DMS114 treated with DMSO at 0.1 percent for 48 hours (cell line): ENCODE data around the gene CLTCL1.
"Not testable (repeated sequence)": the region's sequence is repeated elsewhere in the genome, so short reads cannot be mapped to it uniquely, and the experiment has no call there.

Experiments
- DNase-seq: peaks from one replicate; lab custom pipeline; 2025; ENCODE audit not compliant: unreplicated experiment; lab: John Stamatoyannopoulos, UW

The CLTCL1 gene

DNA sequence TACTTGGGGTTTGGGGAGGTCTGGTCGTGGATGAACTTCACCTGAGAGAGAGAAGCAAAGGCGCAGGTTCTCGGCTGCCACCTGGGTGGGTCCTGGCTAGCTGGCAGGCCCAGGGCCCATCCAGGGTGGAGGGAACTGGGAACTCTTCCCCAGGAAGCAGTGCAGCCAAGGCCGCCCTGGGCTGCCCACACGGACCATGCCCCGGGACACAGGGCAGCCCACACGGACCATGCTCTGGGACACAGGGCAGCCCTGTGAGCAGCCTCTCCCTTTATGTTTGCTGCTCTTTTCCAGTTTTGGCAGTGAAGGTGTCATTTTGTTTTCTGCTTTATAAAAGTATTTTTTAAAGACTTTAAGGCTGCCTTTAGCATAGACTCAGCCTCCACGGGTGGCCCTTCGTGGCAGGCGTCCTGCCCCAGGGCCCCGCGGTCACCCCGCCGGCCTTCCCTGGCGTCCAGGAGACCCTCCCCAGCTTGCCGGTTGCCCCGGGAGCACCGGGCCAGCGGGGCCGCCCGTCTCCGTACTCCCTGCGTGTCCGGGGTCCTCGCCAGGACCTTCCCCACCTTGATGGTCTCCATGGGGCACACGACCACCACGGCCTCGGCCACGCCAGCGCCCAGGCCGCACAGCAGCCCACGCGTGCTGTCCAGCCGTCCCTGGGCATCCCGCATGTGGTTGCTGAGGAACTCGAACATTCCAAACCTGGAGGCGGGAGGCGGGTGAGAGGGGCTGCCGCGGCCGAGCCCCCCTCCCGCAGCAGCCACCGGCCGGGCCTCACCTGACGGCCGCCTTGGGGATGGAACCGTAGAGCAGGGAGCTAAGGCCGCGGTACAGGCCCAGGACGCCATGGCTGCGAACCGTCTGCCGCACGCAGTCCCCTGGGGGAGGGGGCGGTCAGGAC, 114.1 kb downstream of the CLTCL1 start:
- no peak for DNase-seq

DNA sequence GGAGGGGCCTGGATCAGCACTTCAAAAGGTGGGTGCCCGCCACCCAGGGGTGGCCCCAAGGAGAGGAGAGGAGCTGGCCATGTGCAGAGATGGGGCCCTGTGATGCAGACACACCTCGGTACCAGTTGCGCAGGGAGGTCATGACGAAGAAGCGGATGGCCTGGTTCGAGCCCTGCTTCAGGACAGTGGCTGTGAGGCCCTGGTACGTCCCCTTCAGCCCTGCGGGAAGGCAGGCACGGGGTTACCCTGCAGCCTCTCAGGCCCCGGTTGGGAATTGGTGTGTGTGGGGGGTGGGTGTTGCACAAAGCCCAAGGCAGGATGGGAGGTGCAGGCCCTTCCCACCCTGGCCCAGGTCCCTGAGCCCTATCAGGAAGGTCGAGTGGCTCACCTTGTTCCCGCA, 114.8 kb downstream of the CLTCL1 start:
- no peak for DNase-seq

DNA sequence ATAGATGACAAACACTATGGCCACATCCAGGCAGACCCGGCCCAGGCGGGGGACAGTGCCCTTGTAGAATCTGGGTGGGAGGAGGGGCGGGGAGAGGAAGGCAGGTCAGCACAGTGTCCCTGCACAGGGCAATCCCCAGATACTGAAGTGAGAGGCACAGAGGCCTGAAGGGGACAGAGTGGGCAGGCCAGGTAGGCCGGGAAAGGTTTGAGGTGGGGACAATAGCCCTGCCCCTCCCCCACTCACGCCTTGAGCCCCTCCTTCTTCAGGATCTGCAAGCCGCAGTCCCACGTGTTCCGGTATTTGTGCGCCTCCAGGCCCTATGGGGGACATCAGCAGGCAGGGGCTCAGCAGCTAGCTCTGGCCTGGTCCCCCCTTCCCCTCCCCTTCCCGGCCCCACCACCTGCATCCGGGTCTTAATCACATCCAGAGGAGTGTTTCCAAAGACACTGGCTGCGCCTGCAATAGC, 115.3 kb downstream of the CLTCL1 start:
- DNase-seq: no peak

DNA sequence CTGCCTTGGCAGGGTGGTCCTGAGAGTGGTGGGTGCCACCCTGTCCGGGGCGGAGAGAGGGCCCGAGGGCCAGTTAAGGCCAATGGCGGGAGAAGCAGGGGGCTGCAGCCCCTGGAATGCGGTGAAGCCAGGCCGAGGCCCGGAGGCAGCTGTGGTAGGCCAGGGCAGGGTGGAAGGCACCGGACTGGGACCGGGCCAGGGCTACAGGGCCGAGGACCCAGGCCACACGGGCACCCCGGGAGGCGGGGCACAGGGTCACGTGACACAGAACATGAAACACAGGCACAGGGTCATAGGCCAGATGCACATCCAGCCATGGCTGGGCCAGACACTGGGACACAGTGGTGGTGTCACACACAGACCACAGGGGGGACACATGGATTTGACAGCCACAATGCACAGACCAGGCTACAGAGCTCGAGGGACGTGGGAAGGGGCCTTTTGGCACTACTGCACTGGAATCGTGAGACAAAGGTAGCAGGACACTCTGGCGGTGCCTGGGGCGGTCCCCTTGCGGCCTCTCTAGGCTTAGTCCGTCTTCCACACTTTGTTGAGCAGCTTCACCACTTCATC, 115.8 kb downstream of the CLTCL1 start:
- no peak for DNase-seq

DNA sequence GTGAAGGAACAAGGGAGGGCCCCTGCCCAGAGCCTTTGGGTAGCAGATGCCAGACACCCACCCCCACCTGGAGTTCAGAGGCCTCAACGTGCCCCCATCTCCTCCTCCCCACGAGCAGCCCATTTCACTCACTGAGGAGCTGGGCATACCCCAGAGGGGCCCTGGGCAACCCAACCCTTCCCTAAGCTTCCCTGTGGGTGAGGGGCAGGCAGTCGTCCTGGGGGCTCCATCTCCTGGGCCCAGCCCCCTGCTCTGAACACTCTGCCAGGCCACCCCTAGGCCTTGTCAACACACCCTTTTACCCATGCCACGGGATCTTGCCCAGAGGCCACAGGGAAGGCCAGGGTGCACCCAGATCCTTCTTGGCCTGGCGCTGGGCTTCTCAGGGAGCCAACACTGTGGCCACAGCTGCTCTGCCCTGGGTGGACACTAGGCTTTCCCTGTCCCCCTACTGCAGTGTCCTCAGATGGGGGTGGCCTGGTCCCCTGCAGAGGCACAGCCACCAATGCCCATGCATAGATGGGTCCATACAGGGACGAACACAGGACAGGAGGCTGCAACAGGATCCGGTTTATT, 116.4 kb downstream of the CLTCL1 start:
- DNase-seq: no peak

DNA sequence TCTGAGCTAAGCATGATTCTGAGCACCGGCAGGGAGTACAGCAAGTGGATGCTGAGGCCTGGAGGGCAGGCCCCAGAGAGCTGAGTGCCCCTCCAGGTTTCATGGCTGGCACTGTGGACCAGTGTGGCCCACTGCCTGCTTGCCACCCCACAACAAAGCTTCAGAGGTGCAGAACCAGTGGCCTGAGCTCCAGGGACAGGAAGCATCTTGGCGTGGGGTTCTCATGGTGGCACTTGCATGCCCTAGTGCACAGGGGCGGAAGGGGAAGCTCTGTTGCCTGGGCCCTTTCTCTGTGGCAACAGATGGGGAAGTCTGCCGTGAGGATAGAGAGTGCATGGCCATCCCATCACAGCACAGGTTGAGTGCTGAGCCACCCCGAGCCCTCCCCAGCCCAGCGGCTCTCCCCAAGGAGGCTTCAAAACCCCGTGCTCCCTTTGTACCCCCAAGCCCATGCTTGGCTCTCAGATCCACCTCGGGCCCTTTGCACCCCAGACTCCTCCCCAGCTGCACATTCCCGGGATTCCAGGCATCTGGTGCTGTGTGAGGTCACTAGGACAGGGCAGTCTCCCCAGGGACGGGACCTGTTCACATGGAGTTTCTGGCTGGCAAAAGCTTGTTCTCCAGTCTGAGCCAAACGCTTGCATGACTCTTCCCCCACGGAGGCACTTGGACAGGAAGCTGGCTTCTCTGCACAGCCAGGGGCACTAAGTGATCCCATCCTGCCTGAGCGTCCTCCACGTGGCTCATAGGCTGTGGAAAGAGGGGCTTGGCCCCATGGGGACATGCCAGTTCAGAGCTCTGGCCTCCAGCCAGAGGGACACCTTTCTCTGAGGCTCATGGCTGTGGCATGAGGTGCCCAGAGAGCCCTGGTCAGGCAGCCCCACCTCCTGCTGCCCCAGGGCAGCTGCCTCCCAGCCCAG, 117.2 kb downstream of the CLTCL1 start:
- DNase-seq: no peak

DNA sequence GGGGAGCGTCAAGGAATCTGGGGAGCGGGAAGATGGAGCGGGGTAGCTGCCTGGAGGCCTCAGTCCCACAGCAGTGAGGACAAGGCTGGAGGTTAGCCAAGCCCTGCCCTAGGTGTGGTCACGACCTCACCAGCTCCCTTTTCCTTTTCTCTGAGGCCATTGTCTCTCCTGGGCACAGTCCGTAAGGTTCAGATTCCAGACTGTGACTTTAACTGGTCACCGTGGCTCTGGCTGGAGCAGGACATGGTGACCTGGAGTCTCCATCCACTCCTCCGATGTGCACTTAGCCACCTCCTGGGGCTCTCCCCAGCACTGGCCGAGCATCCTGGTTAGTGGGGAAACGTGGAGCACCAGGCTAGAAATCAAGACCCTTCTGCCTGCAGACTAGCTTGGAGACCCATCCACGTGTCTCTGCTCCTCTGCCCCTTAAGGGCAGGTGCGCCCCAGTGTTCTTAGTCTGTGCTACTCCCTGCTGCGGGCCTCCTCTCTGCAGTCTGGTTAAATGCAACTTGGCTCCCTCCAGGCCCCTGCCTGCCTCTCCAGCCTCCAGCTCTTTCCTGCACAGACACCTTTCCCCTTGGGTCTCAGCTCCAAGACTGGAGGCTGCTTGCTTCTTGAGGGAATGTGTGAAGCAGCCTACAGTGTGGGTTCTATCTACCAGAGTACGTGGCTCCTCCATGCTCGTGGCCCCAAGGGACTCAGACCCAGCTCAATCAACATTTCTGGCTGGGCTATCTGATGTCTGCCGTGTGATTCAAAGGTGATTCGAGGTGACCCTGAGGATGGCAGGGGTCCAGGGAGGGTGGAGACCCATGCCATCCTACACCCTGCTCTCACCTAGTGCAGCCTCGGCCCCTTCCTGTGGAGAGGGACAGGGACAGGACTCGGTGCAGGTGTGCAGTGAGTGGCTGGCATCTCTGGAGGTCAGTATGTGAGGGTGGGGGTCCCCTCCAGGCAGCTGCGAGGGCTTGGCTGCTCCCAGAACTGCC, 118.2 kb downstream of the CLTCL1 start:
- DNase-seq: no peak

DNA sequence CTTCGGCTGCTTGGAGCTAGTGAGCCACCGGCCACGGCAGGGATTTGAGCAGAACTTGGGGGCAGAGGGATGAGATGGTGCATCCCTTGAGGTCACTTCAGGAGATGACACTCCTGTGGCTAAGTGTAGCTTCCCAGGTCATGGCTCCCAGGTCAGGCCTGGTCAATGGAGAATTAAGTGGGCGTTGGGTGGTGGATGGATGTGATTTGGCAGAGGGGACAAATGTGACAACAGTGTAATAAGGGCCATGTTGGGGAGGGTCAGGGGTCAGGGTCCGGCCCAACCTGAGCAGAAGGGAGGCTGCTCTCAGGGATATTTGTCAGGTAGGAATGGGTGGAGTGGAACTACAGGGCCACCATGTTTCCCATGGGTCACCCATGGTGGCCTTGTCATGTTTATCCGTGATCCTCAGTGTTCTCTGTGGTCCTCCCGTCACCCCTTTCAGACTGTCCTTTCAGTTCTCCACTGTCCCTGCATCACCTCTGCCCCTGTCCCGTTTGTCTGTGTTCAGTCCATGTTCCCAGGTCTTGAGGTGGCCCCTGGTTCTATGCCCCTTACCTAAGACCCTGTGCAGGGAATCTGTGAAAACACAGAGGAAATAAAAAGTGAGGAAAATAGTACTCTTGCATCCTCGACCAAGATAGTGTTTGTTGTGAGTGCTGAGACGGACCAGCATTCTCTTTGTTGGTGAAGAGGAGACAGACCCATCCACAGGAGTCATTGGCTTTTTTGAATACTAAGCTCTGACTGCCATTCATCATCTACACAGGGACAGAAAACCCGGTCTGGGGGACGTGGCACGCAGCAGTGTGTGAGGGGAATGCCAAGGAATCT, 119.1 kb downstream of the CLTCL1 start:
- DNase-seq: no peak

DNA sequence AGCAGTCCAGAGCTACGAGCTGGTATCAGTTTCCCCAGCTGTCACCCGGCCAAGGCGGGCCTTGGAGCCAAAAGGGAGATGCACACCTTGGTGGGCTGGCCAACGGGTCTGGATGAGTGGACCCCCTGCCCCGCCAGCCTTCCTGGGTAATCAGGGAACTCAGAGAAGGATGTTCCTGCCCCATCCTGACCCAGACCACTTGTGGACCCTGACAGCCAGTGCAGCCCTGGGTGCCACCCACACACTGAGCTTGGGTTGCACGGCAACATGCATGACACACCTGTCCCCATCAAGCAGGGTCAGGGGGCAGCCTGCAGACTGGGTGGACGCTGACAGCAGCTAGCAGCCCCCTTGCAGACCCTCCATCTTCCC, 121.6 kb downstream of the CLTCL1 start:
- no peak for DNase-seq

DNA sequence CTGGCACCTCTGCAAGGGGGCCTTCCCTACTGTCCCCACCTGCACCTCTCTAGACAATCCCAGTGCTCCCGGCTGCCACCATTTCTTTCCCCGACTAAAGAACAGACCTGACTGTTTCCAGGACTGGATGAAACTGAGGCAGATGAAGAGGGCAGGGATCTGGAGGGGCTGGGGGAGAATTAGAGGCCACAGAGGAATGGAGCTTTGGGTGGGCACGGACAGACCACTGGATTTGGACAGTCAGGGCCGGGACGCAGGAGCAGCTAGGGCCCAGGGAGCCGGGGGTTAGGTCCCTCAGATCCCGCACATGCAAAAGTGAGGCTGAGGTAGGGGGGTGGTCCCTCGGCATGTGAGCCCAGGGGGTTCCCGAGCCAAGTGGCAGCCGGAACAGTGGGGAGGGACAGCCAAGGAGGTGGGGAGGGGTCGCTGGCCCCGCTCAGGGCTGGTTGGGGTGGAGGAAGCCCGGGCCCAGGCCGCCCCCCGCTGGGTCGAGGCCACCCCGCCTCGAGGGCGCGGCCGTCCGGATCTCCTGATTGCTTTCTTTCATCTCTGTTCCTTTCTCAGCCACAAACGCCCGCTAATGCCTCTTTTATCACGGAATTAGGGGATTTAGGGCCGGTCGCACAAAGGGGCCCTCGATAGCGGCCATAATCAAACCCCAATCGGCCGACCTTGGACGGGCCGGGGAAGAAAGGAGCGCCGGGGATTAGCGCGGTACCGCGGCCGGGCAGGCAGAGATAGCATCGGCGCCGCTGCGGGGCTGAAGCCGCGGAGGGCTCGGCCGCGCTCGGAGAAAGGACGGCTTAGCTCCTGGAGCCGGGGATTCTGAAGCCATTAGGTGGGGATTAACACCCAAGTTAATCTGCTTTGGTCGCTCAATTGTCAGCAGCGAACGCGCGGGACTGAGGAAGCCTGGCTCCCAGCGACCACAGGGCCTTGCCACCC, 122.2 kb downstream of the CLTCL1 start:
- no peak for DNase-seq

DNA sequence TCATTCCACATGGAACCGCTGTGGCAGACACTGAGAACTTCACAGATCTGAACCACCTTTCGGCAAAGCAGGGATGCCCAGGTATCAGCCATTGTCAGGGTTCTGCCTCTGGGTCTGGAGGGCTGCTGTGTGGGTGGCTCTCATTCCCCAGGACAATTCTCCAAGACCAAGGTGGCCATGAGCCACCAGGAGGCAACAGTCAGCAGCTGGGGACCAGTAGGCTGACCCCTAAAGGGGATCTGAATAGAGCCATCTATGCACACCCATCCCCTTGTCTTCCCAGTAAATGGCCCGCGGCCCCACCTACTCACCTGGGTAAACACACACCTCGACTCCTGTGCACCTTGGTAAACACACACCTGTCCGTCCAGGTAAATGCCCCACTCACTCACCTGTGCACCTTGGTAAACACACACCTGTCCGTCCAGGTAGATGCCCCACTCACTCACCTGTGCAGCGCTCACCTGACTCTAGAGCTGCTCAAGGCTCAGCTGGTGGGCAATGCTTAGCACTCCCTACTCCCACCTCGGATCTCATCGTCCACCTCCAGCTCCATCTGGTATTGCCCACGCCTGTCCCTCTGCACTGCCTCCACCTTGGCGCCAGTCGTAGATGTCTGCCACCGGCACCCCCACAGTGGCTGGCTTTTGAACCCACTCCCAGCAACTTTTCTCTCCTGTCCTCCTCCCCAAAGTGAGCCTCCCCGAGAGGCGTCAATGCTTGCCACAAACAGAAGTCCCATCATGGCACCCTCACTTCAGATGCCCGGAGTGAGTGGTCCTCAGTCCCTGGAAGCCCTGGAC, 123.2 kb downstream of the CLTCL1 start:
- DNase-seq: no peak

DNA sequence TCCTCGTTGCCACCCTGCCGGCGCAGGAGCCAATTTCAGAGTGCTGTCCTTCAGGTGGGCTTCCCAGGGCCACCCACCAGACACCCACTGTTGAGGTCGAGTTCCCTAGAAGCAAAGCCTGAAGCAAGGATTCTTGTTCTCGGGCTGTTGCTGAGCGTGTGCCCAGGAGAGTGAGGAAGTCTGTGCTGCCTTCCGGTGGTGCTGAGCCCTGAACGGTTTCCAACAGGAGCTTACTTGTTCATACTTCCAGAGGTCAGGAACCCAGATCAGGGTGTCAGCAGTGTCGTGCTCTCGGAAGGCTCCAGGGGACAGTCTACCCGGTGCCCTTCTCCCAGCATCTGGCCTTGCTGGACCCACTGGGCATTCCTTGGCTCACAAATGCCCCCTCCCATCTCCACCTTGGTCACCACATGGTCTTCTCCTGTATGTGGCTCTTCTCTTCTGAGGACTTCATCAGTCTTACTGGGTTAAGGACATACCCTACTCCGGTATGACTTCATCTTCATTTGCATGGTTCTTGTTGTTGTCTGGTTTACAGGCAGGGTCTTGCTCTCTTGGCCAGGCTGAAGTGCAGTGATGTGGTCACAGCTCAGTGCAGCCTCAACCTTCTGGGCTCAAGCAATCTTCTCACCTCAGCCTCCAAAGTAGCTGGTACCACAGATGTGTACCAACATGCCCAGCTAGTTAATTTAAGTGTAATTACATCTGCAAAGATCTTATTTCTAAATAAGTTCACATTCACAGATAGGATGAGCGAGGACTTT, 124.2 kb downstream of the CLTCL1 start:
- DNase-seq: no peak

DNA sequence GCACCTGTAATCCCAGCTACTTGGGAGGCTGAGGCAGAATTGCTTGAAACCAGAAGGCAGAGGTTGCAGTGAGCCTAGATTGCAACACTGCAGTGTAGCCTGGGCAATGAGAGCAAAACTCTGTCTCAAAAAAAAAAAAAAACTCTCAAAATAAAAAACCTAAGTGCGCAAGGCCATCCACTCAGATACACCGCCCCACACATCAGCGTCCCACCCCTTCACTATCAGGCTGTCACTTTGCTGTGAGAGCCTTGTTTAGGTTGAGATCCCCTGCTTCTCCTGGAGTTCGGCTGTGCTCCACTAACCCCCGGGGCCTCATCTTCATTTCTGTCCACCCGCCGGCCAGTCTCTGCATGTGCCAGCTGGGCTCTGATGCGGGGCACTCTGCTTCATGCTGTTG, 125.1 kb downstream of the CLTCL1 start:
- no peak for DNase-seq

DNA sequence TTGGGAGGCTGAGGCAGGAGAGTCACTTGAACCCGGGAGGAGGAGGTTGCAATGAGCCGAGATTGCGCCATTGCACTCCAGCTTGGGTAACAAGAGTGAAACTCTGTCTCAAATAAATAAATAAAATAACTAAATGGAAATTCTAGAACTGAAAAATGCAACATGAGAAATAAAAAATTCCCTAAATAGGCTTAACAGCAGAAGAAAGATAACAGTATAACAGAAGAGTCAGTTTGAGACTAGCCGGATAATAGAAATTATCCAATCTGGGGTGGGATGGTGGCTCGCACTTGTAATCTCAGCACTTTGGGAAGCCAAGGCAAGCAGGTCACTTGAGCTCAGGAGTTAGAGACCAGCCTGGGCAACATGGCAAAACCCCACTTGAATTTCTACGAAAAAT, 127.1 kb downstream of the CLTCL1 start:
- no peak for DNase-seq

DNA sequence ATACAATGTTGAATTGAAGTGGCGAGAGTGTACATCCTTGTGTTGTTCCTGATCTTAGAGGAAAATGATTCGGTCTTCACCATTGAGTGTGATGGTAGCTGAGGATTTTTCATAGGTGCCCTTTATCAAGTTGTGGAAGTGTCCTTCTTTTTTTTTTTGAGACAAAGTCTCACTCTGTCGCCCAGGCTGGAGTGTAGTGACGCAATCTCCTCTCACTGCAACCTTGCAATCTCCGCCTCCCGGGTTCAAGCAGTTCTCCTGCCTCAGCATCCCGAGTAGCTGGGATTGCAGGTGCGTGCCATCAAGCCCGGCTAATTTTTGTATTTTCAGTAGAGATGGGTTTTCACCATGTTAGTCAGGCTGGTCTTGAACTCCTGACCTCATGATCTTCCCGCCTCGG, 132.9 kb downstream of the CLTCL1 start:
- not testable (repeated sequence) for DNase-seq

DNA sequence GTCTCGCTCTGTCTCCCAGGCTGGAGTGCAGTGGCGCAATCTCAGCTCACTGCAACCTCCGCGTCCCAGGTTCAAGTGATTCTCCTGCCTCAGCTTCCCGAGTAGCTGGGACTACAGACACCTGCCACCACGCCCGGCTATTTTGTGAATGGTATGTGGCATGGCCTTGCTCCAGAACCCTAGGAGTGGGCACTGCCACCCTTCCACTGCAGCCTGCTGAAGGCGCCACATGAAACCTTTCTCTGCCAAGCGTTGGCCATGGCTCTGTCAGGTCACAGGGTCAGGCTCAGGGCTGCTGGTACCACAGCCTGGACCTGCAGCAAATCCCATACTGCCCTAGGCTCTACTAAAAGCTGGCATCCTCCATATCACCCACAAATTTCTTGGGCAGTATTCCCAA, 135.4 kb downstream of the CLTCL1 start:
- not testable (repeated sequence) for DNase-seq
